Renal cortex interstitium (tissue), 11 donors: Measurements from ENCODE around the gene CHD1. TPM values are rescaled to one million over a fixed set of nuclear protein-coding genes. Genes with fewer than 3 reads are reported as not detected.

Experiments used
- DNase-seq, 11 donors: peaks; one replicate each; pipeline ENCODE4 v3.0.0-alpha.2; 2013; ENCODE audit warnings: low read depth in 9 of 11, low spot score in 4 of 11; ENCODE audit errors: extremely low read depth in 1 of 11
- polyA plus RNA-seq, 3 donors: library from polyadenylated mRNA; unstranded; fragments of 120-200 nt; gene quantifications; one replicate each; pipeline ENCODE4 v1.2.1, GENCODE V29; 2013; ENCODE audit not compliant: insufficient read length in 3 of 3

CHD1 gene
- polyA plus RNA-seq, 3 donors = 61.4 to 81.1 (median 76.9) TPM

DNA sequence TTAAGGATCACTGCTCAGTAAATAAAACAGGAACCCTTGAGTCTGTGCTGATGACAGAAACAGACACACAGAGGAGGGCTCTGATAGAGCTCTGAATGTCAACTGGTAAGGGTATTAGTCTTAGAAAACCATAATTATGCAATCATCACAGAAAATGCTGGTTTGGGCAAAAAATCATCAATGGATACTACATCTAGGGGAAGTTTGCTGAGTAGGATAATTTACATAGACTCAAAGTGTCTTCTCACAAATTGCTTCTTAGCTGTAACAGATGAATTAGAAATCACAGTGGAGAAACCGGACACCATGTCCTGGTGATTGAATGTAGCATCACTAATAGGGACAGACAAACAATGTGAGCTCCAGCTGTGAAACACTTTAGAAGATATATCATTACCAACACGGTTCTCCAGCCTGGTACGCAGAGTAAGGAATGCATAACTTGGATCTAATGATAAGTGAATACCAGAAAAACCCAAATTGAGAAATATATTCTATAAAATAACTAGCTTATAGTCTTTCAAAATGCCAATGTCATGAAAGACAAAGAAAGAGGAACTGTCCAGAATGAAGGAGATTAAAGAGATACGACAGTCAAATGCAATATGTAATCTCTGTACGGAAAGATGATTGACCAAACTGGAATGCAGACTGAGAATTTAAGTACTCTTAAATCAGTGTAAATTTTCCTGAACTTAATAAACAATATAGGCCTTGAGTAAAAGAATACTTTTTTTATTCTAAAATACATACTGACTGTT is 17.3 kb downstream of the CHD1 start:
- DNase-seq = peak in 4 of 11 donors; percentile 2 to 19 (median 8)

DNA sequence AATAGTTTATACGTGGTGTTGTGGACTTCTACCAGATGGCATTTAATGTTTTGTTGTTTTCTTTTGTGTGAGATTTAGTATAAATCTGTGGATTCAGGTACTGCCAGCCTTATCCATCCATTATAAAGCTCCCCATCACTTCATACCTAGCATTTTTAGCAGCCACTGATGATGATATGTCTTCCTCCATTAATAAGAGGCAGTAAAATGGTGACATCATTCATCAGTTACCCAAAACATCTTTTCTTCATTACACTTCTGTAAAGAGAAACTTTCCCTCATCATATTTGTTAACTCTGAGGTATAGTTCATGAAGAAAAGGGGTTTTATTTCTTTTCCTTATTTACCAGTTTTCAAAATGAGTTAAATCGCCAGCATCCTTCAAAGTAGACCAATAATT is 19.4 kb downstream of the CHD1 start:
- DNase-seq = no peak

DNA sequence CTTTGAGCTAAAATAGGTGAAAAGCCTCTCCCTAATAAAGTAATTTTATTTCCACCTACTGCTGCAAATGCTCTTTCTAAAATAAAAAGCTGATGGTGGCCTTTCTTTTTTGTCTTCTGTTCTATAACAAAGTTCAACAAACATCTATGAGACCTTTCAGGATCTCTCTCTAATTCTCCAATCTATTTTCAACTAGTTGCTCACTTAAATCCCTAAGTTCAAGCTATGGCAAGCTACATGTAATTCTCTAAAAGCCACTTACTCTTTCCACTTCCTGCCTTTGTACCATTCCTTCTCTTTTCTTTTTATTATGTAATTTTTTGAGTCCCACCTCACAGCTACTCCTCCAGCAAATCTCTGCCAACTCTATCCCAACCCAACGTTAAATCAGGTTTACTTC is 20.9 kb downstream of the CHD1 start:
- DNase-seq = no peak

DNA sequence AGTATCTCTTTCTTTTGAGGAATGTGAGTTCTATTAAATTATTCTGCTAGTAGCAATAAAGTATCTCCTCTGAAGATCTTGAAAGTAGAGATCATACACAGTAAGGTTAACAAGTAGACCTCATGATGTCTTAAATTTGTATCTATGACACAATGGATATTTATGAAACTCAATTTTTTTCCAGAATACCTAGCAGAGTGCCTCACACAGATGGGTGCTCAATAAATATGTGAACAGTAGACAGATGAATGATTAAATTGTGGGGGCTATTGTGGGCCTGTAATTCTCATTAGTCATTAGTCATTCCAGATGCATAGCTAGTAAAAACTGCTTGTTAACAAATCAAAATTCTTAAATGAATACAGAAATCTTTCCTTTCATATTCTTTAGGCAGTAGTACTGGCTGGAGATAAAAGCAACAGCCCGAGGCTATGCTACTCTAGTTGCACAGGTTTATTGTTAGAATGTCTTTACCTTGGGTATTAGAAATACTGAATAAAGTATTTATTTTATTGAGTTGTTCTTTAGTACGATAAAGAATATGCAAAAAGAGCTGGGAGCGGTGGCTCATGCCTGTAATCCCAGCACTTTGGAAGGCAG is 22.0 kb downstream of the CHD1 start:
- DNase-seq = no peak

DNA sequence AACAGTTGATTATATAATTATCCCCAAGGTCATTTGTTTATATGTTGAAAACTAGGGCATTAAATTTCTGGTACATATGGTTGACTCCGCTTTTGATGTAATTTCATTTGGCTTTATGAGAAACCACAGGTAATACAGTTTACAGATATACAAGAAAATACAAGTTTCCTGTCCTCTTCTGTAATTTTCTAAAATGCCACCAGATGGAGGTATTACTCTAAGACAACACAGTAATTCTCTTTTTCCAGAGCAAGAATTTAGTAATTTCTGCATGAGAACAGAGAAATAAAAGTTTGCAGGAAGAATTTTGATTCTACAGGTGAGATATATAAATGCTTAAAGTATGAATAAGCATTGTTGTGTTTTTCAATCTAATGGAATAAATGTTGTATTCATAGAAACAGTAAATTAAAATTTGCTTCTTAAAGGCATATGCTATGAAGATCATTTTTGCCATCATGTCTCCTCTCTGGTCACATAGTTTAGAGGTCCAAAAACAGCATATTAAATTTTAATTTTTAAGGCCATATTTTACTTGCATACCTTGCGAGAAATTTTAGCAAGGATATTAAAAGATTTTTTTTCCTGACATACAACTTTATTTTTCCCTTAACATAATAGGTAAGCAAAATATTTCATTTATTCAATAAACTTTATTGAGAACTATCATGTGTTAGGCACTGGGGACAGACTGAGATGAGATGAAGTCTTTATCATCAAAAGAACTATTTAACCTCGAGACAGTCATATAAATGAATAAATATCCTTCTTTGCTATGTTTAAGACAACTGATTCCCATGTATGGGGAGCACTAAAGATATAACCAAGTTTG is 22.7 kb downstream of the CHD1 start:
- peak in 7 of 11 donors; percentile 14 to 43 (median 24) for DNase-seq

DNA sequence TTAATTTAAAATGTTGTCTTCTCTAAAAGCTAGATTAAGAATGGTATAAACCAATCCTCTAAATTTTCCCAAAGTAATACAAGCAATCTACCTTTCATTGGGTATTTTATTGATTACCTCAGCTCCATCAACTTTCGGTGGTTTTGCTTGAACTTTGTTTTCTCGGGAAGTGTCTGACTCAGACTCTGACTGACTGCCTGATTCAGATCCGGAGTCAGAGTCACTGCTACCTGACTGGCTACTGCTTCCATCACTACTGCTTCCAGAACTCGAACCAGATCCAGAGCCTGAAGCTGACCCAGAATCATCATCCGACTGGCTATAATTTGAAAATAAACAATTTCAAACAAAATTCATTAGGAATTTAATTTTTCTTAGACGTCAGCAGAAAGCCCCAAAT is 24.0 kb downstream of the CHD1 start:
- no peak for DNase-seq

DNA sequence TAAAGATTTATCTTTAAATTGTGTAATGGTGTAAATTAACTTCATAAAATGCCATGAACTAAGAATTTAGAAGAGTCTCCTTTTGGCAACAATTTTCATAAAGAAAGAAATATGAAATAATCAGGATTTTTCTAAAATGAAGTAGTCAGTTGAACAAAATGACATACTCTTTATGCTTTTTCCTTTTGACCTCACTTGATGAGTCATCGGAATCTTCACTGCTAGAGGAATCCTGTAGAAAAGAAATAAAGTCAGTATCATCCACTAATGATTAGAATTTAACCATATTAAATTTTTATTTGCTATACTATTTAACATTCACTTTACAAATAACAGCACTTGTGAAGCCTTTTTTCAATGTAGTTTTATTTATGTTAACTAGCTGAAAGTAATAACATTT is 26.1 kb downstream of the CHD1 start:
- DNase-seq = no peak

DNA sequence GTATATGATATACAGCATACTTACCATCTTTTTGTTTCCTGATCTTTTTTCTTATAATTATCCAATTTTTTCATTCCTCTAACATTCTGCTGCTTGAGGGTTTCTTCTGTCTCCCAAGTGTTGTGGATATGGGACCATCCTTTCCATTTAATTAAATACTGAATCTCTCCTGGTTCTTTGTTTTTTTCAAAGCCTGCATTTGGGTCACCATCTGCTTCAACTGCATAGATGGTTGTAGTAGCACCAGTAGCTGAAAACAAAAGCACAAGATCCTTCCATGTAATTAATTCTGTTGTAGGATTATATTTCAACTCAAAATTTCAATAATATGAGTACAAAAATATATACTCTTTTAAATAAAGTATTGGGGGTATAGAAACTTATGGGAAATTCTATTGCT is 29.4 kb downstream of the CHD1 start:
- DNase-seq = no peak

DNA sequence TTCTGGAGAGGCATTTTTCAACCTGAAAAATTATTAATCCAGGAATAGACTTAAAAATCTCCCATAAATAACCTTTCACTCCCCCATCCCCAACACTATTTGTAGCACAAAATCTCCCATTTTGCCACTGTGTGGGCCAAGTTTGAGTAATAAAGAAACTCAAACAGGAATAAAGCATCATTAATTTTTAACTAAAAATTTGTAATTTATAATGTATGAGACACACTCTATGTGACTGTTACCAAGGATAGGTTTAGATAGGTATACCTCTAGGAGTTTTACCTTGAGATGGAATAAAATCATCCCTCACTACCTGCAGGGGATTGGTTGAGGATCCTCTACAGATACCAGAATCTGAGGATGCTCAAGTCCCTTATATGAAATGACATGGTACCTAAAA is 30.1 kb downstream of the CHD1 start:
- DNase-seq = no peak

DNA sequence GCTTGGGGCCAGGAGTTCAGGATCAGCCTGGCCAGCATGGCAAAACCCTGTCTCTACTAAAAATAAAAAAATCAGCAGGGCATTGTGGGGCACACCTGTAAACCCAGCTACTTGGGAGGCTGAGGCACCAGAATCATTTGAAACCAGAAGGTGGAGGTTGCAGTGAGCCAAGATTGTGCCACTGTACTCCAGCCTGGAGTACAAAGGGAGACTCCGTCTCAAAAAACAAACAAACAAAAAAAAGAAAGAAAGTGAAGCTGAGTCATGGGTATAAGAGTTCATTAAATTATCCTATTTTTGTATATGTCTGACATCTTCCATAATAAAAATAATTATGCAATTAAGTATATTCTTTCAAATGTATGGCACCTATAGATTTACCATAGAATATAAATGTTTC is 37.2 kb downstream of the CHD1 start:
- no peak for DNase-seq

DNA sequence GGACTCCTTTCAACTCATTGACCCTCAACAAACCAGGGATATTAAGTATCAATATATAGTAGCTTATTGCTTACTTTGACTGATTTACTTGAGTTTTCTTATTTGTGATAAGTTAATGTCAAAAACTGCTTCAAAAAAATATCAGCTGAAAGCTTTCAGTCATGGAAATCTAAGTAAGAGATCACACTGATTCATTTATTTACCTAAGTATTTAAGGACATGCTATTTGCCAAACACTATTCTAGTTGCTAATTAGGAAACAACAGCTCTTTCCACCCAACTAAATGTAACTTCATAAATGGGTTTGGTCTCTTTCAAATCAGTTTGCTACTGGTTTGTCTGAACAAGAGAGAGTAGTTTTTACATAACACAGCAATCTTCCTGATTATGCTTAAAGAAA is 48.2 kb downstream of the CHD1 start:
- no peak for DNase-seq

DNA sequence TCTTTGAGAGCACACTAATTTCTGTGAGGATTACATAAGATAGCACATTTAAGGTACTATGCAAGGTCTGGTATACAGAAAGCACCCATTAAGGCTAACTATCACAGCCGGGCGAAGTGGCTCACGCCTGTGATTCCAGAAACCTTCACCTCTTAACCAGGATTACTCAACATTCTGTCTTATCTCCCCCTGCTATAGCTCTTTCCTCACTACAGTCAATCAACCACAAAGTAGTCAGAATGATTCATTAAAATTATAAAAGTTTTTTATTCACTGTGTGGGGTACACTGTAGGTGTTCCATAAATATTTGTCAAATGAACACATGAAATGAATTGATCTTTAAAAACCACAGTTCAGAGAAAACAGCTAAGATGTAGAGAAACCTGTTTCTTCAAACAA is 48.7 kb downstream of the CHD1 start:
- DNase-seq = no peak

DNA sequence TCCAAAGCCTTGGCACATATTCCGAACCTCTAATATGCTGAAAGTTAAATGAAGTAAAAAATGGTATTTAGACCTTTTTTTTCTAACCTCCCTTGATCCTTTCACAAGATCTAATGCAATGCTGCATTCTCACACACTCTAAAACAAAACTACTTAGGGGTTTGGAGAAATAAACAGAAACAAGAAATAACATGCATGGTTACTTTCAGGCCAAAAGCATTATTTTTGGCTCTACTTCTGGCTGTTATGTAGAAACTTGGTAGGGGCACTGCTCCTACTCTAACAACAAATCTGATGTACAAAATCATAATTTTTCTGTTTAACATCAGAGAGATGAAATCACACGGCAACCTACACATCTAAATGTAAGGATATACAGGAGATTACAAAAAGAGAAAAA is 51.2 kb downstream of the CHD1 start:
- no peak for DNase-seq

DNA sequence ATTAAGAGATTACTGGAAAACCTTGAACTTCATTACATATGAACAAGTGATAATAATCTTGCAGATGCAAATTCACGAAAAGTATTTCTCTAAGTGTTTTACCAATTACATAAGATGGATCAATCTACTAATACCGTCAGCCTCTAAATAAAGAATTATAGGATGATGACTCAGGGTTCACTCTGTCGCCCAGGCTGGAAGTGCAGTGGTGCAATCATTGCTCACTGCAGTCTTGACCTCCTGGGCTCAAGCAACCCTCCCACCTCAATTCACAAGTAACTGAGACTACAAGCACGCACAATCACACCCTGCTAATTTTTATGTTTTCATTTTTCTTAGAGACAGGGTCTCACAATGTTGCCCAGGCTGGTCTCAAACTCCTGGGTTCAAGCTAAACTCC is 56.1 kb downstream of the CHD1 start:
- no peak for DNase-seq

DNA sequence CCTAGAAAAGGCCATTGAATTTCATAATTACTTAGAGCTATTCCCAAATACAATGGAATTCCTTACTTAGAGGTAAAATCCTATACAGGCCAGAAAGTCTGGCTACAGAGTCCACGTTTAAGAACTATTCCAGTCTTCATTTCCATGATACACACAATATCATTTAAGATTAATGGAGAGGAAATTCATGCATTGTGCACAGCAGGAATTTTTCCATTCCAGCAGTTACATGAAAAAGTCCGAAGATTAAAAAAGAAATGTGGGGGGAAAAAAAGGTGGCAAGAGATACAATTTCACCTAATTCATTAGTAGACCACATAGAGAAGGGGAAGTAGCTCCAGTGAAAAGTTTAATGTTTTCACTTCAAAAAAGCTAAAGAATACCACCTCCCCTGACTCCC is 63.1 kb downstream of the CHD1 start:
- peak in 7 of 11 donors; percentile 4 to 37 (median 23) for DNase-seq

DNA sequence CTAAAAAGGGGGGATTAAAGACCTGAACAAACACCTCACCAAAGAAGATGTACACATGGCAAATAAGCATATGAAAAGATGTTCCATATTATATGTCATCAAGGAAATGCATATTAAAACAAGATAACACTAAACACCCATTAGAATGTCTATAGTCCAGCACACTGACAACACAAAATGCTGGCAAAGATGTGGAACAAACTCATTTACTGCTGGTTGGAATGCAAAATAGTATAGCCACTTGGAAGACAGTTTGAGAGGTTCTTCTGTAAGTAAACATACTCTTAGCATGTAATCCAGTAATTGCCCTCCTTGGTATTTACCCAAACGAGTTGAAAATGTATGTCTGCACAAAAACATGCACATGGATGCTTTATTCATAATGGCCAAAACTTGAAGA is 81.8 kb downstream of the CHD1 start:
- no peak for DNase-seq

DNA sequence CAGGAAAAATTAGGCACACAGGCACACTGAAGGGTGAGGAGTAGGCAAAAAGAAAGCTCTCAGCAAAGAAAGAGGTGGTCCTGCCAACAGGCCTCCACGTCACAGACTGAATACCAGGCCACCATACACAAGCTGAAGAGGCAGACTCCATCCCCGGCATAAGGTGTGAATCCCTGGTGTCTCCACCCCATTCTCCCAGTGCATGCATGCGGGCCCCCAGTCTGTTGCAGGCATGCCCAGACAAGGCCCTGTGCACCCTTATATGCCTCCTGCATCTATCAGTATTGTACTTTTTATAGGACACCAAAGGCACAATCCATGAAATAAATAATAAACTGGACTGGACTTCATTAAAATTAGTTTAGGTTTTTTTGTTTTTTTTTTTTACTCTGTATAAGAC is 82.3 kb downstream of the CHD1 start:
- DNase-seq = no peak

DNA sequence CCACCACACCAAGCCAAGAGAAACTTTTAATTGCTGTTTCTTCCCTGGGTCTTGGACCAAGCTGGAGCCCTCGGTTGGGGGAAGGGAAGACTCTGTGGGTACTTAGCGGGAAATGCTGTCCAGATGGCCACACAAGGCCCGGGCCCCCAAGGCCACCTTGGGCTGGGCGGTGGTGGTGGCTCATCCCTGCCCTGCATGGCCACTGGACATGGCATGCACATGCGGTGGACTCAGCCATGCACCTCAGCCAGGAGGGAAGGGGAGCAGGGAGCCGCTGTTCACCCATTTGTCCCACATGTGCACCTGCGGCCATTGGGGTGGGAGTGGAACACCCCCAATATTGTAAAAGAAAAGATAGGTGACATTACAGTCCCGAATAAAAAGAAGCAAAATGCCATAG is 82.9 kb downstream of the CHD1 start:
- no peak for DNase-seq

DNA sequence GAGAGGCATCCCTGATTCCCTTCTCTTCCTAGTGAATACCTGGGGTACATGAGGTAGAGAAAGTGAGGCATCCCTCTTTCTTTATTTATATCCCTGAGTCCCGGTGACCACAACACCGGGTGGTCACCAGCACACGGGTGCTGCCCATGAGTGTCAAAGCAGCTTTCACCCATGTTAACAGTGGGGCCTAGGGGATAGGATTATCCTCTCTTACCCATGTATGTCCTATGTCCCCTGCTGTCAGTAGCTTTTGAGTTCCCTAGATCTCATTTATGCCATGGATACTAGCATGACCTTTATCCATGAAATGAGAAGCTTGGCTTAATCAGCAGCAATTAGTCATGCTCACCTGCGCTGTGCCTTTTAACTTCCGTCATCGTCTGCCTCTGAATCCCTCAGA is 83.9 kb downstream of the CHD1 start:
- no peak for DNase-seq

DNA sequence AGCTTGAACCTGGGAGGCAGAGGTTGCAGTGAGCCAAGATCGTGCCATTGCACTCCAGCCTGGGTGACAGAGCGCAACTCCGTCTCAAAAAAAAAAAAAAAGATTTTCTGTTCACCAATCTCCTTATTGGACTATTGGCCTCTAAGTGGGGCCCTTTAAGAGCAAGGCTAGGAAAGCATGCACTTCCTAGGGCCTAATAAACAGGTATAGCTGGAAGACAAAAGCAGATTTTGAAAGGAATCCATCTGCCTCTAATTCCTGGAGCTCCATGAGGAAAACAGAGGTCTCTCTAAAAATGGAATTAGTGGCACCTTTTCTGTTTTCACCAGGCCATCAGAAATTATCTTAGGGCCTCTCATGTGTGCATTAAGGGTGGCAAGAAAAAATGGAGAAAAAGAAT is 85.3 kb downstream of the CHD1 start:
- no peak for DNase-seq
